Measurements from ENCODE around the gene CES2.

DNA sequence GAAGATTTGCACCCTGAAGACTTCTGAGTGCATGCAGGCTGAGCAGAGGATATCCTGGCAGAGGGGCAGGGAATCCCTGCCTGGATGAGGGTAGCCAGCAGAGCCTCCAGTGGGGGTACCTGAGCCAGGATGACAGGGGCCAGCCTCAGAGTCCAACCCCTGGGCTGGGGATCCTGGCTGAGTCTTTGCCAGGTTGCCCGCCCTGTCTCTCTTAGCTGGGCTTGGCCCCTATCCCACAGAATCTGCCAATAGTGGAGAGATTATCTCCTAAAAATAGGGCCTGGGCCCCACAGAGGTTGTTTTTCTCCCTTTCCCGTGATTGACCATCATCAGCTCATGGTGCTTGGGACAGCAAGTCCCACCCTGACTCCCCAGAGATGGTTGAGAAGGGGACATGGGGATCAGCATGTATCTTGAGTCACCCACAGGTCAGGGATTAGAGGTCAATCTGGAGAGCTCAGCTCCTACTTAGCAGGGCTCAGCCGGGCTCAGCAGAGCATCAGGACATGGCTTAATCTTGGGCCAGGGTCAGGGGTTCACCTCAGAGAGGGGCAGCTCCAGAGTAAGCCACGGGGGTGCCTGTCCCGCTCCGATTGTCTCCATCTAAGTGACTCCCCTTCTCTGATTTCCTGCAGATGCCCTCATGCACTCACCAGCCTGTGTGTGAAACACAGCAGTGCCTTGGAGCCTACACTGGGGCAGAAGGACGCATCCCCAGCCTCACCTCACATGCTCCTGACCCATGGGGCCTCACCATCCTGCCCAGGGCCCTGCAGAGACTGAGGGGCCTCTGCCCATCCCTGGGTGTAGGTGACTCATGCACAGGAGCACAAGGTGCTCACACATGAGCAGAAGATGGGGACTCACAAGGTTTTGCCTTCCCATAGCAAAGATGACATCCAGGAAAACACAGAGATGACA is 28.1 kb upstream of the CES2 start:
- TF ChIP-seq TCF3 (CRISPR knock-in tag; IDR thresholded peaks at IDR 0.05) (no peak), ADNP (tag; IDR thresholded peaks at IDR 0.05) (no peak), TRIM28 (IDR thresholded peaks at IDR 0.05) (no peak), RNF2 (IDR thresholded peaks at IDR 0.05) (no peak), TEAD2 (tag; IDR thresholded peaks at IDR 0.05) (no peak), POLR2AphosphoS5 (IDR thresholded peaks at IDR 0.05; ENCODE audit: control insufficient read depth, insufficient read depth, low read depth, low read length) (no peak), CTCF (IDR thresholded peaks at IDR 0.05 in 2 of 3, conservative IDR thresholded peaks at IDR 0.05 in 1 of 3; ENCODE audit: insufficient read depth in 2 of 3, low read depth in 1 of 3, low read length in 3 of 3) (no peak), SAFB2 (IDR thresholded peaks at IDR 0.05; ENCODE audit: borderline replicate concordance, low read depth, low read length, severe bottlenecking) (no peak), SMC3 (conservative IDR thresholded peaks at IDR 0.05; ENCODE audit: insufficient read depth, low read depth, low read length) (no peak), ZBED1 (IDR thresholded peaks at IDR 0.05) (no peak), MEF2A (IDR thresholded peaks at IDR 0.05; ENCODE audit: control insufficient read depth, low read depth, low read length) (no peak)
